Omental fat pad (tissue), 4 donors: ENCODE measurements around the gene ZNF429. TPM values are rescaled to one million over a fixed set of nuclear protein-coding genes. Genes with fewer than 3 reads are reported as not detected.

ENCODE experiments used
- ATAC-seq: fragments of 150-250 bp; one replicate; pipeline ENCODE4 v1.9.1; 2016; ENCODE audit warnings: mild to moderate bottlenecking, moderate library complexity; ENCODE audit not compliant: low FRiP score
- DNase-seq: peaks from one replicate; pipeline ENCODE4 v3.0.0-alpha.2; 2019; ENCODE audit warnings: low spot score
- CTCF ChIP-seq, 3 donors: fragments of 450-650 bp; IDR thresholded peaks; one replicate each; pipeline ENCODE4 v1.5.1; 2016 to 2017; ENCODE audit warnings: antibody characterized with exemption in 3 of 3, mild to moderate bottlenecking in 3 of 3, moderate library complexity in 2 of 3
- total RNA-seq, 4 donors: library from RNA; depleted of rRNA; stranded (reverse); fragments of >200 nt; gene quantifications; one replicate each; pipeline ENCODE4 v1.1.0, GENCODE V29; 2016

ZNF429 gene
- total RNA-seq, 4 donors from 2014 or later = 5.6 to 21.0 (median 9.4) TPM

DNA sequence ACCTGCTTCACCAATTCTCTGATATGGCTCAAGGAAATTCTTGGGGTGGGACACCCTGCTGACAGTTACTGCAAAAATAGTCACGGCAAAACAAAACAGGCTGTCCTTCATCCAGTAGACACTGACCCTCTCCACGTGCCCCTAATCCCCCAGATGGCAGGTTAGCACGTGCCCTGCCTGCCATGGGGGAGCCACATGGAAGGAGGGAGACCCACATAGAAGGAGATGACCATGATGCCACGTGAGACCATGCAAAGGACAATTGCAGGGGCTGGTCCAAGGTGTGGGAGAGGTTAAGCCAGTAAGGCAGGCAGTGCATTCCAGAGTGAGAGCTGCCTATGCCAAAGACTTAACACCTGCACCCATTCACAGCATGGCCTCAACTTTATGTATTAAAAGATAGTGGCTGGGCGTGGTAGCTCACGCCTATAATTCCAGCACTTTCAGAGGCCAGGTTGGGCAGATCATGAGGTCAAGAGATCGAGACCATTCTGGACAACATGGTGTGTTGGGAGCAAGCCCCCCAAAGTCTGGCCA lies 82.7 kb downstream of the ZNF429 start:
- ATAC-seq = peak; percentile 31
- DNase-seq = no peak
- no peak for TF ChIP-seq CTCF (IDR thresholded peaks at IDR 0.05)

DNA sequence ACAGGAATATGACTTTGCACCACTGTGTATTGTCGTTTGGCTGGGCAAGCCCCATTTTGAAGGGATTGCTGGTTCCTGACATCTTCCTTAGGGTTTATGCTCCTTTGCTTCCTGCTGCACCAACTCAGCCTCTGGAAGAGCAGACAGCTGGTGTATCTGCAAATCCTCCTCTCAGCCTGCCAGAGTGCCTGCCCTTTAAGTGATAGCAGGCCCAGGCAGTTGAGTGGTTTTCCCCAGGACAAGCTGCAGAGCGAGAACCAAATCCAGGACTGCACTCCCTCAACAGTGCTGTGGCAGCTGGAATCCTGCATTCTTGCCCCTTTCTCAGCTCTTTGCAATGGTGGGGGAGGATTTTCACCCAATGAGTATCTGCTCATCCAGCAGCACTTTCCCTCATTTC lies 85.5 kb downstream of the ZNF429 start:
- ATAC-seq = no peak
- no peak for DNase-seq
- TF ChIP-seq CTCF (IDR thresholded peaks at IDR 0.05) = no peak

DNA sequence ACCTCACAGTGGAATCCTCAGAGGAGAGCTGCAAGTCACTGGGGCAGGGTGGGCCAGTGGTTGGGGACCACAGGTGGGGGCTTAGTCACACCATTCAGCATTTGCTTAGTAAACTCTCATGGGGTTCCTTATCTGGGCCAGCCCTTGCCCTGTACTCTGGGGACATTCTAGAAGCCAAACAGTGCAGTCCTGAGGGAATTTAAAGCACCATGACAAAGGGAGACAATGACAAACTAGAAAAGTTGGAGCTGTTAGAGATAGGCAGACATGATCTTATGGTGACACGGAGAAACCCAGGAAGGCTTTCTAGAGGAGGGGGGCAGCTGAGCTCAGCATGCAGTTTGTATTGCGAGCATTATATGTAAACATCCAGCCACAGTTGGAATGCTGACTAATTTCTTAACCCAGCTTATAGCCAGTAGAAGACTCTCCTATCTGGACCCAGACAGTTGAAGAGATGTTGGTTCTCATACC lies 87.6 kb downstream of the ZNF429 start:
- ATAC-seq (no peak), DNase-seq (no peak)
- no peak for TF ChIP-seq CTCF (IDR thresholded peaks at IDR 0.05)

GRCh38 chr19:21593502-21593901 lies 88.1 kb downstream of the ZNF429 start:
- ATAC-seq (no peak), DNase-seq (no peak)
- no peak for TF ChIP-seq CTCF (IDR thresholded peaks at IDR 0.05)

GRCh38 chr19:21593934-21594820 lies 88.8 kb downstream of the ZNF429 start:
- peak; percentile 37 for DNase-seq
- ATAC-seq = no peak
- TF ChIP-seq CTCF (IDR thresholded peaks at IDR 0.05) = no peak

- no peak for TF ChIP-seq CTCF (IDR thresholded peaks at IDR 0.05)
- no peak for ATAC-seq
Observed at GRCh38 chr19:21595185-21595584, 89.8 kb downstream of the ZNF429 start.

More at GRCh38 chr19:21595185-21595584, 89.8 kb downstream of the ZNF429 start:
- DNase-seq = no peak
